Cortex of kidney (tissue), 1 donor: Measurements from ENCODE around the gene MERTK.
A peak's percentile ranks its signal among the peaks of the same experiment; 100 is the strongest.
"Not testable (repeated sequence)": the region's sequence is repeated elsewhere in the genome, so short reads cannot be mapped to it uniquely, and the experiment has no call there.

Experiments
- DNase-seq: peaks from one replicate; lab custom pipeline; 2025; lab: John Stamatoyannopoulos, UW

The MERTK gene

DNA sequence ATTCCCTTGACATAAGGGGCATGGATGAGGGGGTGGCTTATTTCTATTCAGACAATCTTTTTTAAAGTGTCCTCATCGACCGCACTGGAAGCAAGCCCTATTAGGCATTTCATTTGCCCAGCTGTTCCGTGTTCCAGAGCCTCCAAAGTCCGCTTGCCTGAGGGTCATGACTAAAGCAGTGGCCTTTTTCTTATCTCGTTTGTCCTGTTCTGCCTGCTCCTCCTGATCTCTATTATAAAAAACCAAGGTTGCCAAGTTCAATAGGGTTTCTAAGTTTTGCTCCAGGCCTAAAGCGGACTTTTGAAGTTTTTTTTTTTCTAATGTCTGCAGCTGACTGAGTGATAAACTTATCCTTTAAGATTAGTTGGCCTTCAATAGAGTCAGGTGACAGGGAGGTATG lies 143.1 kb downstream of the MERTK start:
- DNase-seq, result not testable (repeated sequence)

DNA sequence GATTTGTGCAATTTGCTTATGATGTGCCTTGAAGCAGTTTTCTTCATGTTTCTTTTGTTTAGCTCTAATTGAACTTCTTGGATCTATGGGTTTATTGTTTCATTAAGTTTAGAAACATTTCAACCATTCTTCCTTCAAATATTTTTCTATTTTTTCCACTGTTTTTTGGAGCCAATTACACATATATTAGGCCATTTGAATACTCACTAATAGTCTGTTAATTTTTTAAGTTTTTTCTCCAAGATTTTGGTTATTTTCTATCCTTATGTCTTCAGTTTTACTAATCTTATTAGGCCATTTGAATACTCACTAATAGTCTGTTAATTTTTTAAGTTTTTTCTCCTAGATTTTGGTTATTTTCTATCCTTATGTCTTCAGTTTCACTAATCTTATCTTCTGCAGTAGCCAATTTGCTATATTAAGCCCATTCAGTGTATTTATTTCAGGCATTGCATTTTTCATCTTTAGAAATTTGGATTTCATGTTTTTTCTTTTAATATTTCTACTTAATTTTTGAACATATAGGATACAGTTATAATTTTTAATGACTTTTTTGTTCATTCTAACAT lies 147.1 kb downstream of the MERTK start:
- DNase-seq, result no peak

GRCh38 chr2:112046231-112046630 lies 147.8 kb downstream of the MERTK start:
- DNase-seq, result no peak

DNA sequence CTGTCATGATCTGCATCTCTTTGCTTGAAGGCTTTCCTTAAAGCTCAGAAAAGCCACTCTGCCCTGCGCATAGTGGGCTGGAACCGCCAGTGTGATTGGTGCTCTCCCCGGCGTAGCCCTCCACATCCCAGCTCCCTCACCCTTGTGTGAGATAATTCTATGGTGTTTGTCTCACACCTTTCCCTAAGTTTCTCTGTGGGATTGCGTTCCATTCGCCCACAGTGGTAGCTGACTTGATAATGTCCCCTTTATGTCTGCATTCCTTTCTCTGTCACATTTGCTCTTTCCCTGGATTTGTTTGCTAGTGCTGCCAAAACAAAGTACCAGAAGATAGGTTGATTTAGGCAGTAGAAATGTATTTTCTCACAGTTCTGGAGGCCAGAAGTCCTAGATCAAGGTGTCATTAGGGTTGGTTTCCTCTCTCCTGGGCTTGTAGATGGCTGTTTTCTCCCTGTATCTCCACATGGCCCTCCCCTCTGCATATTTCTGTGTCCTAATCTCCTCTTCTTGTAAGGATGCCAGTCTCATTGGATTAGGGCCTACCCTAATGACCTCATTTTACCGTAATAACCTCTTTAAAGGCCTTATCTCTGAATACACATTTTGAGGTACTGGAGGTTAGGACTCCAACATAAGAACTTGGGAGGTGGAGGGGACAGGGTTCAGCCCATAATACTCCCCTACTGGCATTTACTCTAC lies 149.3 kb downstream of the MERTK start:
- no peak for DNase-seq

DNA sequence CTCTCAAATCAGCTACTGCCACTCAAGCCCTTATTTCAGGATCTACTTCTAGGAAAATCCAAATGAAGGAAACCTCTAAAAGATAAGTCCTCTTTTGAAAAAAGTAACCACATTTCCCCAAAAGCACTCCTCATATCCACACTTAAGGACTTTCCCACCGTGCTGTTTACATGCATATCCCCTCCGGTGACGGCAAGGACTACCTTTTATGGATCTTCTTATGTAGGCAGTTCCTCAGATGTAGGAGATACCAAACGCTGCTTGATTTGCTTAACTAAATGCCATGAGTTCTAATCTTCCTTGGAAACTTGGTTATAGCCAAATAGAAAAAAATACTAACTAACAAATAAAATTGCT lies 149.8 kb downstream of the MERTK start:
- DNase-seq, result no peak

GRCh38 chr2:112048887-112049286 lies 150.5 kb downstream of the MERTK start:
- DNase-seq, result no peak

- DNase-seq, result no peak
Measured at GRCh38 chr2:112050316-112050715, 151.9 kb downstream of the MERTK start.

- peak; percentile 39 for DNase-seq
Measured at GRCh38 chr2:112053917-112054846, 155.8 kb downstream of the MERTK start.

GRCh38 chr2:112054847-112055729 lies 156.7 kb downstream of the MERTK start, which contains the start of gene TMEM87B:
TMEM87B (plus strand) TSS chr2:112055269; CDS start chr2:112055592, 323 bp downstream.
- peak; percentile 85 for DNase-seq

GRCh38 chr2:112055730-112056625 lies 157.6 kb downstream of the MERTK start:
- no peak for DNase-seq

GRCh38 chr2:112056626-112056987 lies 158.2 kb downstream of the MERTK start:
- DNase-seq, result no peak

DNA sequence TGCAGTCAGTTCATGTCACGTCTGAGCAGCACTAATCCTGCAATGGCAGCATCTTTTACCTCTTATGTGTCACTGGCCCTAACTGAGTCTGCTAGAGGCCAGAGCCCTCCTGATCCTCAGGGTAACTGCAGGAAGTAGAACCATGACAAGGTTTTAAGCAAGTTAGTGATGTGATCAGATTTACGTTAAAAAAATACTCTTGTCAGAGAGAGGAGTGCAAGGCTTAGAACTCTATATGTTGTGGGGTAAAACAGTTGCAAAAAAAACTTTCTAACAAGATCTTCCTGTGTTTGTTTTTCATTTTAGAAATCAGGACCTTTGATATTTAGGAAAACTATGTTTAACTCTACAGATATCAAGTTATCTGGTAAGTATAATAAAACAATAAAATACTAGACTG lies 161.3 kb downstream of the MERTK start:
- no peak for DNase-seq

DNA sequence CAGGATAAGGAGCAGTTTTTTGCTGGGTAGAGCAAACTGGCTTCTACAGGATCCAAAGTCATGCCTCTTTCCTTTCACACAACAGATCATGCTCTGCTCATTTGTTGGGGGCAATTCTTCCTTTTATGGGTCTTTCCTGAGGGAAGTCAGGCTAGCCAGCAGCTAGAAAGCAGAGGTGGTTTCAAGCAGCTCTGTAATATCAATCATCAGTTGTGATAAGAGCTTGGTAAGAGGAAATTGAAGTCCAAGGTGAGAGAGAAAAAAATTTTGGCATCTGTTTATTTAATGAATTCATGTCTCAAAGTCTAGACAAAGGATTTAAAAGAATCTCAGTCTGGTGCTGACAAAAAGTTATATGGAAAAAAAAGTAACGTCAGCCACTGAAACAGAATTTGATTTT lies 162.9 kb downstream of the MERTK start:
- DNase-seq, result no peak

DNA sequence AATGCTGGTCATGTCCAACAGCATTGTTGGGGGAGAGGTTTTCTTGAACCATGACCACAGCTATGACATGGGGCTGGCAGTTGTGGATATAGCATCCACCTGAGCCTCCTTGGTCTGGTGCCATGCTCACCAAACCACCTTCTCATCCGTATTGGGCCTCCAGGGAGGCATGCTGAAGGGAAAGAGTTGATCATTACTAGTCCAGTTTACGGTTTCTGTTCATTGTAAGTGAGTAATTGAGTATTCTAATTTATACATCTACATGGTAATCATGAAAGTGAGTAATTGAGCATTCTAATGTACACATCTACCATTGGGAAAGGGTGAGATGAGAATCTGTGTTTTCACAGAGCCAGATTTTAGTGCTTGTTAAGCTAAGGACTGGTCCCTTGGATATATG lies 163.4 kb downstream of the MERTK start:
- no peak for DNase-seq

GRCh38 chr2:112062894-112063293 lies 164.5 kb downstream of the MERTK start:
- no peak for DNase-seq

GRCh38 chr2:112065486-112065885 lies 167.1 kb downstream of the MERTK start:
- DNase-seq, result no peak

GRCh38 chr2:112065966-112066365 lies 167.6 kb downstream of the MERTK start:
- no peak for DNase-seq

DNA sequence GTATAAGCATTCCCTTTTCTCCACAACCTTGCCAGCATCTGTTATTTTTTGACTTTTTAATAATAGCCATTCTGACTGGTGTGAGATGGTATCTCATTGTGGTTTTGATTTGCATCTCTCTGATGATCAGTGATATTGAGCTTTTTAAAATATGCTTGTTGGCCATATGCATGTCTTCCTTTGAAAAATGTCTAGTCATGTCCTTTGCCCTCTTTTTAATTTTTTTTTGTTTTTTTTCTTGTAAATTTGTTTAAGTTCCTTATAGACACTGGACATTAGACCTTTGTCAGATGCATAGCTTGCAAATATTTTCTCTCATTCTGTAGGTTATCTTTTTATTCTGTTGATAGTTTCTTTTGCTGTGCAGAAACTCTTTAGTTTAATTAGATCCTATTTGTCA lies 171.4 kb downstream of the MERTK start:
- DNase-seq, result not testable (repeated sequence)

DNA sequence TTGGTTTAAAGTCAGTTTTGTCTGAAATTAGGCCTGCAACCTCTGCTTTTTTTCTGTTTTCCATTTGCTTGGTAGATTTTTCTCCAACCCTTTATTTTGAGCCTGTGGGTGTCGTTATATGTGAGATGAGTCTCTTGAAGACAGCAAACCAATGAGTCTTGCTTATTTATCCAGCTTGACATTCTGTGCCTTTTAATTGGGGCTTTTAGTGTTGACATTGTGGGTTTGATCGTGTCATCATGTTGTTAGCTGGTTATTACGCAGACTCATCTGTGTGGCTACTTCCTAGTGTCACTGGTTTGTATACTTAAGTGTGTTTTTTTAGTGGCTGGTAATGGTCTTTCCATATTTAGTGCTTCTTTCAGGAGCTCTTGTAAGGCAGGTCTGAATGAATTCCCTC lies 175.5 kb downstream of the MERTK start:
- no peak for DNase-seq

DNA sequence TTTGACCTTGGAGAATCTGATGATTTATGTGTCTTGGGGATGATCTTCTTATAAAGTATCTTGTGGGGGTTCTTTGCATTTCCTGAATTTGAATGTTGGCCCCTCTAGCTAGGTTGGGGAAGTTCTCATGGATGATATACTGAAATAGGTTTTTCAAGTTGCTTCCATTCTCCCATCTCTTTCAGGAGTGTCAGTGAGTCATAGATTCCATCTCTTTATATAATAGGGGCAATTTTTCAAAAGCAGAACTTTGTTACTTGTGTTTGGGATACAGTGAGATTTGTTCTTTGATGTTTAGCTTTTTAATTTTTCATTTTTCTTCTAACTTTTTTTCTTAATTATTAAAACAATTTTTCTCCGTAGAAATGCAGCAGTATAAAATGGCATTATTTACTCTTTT lies 176.1 kb downstream of the MERTK start:
- DNase-seq, result no peak
